ENCODE results near the gene YTHDC1.
"Not testable (repeated sequence)": the region's sequence is repeated elsewhere in the genome, so short reads cannot be mapped to it uniquely, and the experiment has no call there.

YTHDC1 gene

GRCh38 chr4:68349649-68350360 is at the start of gene YTHDC1:
TSS of gene YTHDC1 (minus strand) at chr4:68350090. CDS start at chr4:68349753, 337 bp downstream.
- DNase-seq (ENCODE audit: low read depth): peak; percentile 82

- DNase-seq (ENCODE audit: low read depth): no peak
These were observed 49.4 kb upstream of the YTHDC1 start for GRCh38 chr4:68399306-68399705.

GRCh38 chr4:68396756-68397155 is 46.9 kb upstream of the YTHDC1 start:
- DNase-seq (ENCODE audit: low read depth): no peak

- DNase-seq (ENCODE audit: low read depth): no peak
These were observed 41.5 kb upstream of the YTHDC1 start for GRCh38 chr4:68391436-68391835.

- no peak for DNase-seq (ENCODE audit: low read depth)
These were observed 40.5 kb upstream of the YTHDC1 start for GRCh38 chr4:68390205-68390935.

- not testable (repeated sequence) for DNase-seq (ENCODE audit: low read depth)
These were observed 39.6 kb upstream of the YTHDC1 start for GRCh38 chr4:68389386-68389913.

GRCh38 chr4:68388347-68388865 is 38.5 kb upstream of the YTHDC1 start:
- DNase-seq (ENCODE audit: low read depth): no peak

- DNase-seq (ENCODE audit: low read depth): no peak
These were observed 35.4 kb upstream of the YTHDC1 start for GRCh38 chr4:68385267-68385666.

- DNase-seq (ENCODE audit: low read depth): no peak
These were observed 33.2 kb upstream of the YTHDC1 start for GRCh38 chr4:68383115-68383514.

GRCh38 chr4:68378226-68378625 is 28.3 kb upstream of the YTHDC1 start:
- no peak for DNase-seq (ENCODE audit: low read depth)

- DNase-seq (ENCODE audit: low read depth): no peak
These were observed 26.0 kb upstream of the YTHDC1 start for GRCh38 chr4:68375667-68376559.

- no peak for DNase-seq (ENCODE audit: low read depth)
These were observed 23.6 kb upstream of the YTHDC1 start for GRCh38 chr4:68373513-68373912.

GRCh38 chr4:68372588-68372987 is 22.7 kb upstream of the YTHDC1 start:
- DNase-seq (ENCODE audit: low read depth): no peak

- DNase-seq (ENCODE audit: low read depth): no peak
These were observed 19.4 kb upstream of the YTHDC1 start for GRCh38 chr4:68369142-68369805.

- peak; percentile 83 for DNase-seq (ENCODE audit: low read depth)
These were observed 18.8 kb upstream of the YTHDC1 start for GRCh38 chr4:68368691-68369131.

GRCh38 chr4:68367835-68368234 is 17.9 kb upstream of the YTHDC1 start:
- no peak for DNase-seq (ENCODE audit: low read depth)

GRCh38 chr4:68366600-68366999 is 16.7 kb upstream of the YTHDC1 start:
- no peak for DNase-seq (ENCODE audit: low read depth)

GRCh38 chr4:68365068-68365467 is 15.2 kb upstream of the YTHDC1 start:
- no peak for DNase-seq (ENCODE audit: low read depth)

GRCh38 chr4:68361146-68361589 is 11.3 kb upstream of the YTHDC1 start:
- DNase-seq (ENCODE audit: low read depth): peak; percentile 86

GRCh38 chr4:68360231-68360968 is 10.5 kb upstream of the YTHDC1 start:
- DNase-seq (ENCODE audit: low read depth): no peak

- no peak for DNase-seq (ENCODE audit: low read depth)
These were observed 9.6 kb upstream of the YTHDC1 start for GRCh38 chr4:68359508-68359907.
